ENCODE results near the gene ATP8B1. TPM values are rescaled to one million over a fixed set of nuclear protein-coding genes. Genes with fewer than 3 reads are reported as not detected.

The ATP8B1 gene
- total RNA-seq, 1 experiment from 2014 or later: 15.9 TPM

DNA sequence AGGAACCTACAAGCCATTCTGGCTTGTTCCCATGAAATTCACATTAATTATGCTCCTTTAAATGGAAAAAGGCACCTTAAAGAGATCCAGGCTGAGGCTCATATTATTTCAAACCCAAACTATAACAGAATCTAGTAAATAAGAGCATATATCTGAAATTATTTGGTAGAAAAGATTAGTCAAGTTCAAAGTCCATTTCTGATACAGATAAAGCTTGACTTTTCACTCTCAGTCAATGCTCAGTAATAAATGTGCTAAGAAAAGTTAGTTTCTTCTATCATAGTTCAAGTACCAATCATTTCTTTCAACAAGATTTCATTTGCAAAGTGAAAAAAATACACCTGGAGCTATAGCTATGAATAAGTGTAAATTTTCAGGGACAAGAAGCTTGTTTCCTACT, 119.6 kb downstream of the ATP8B1 start:
- intact Hi-C loops (cut with micrococcal nuclease): no loop called here
- Histone ChIP-seq H3K9me3 (ENCODE audit: control insufficient read depth in 1 of 2, insufficient read depth in 1 of 2, low read depth in 1 of 2, low read length in 2 of 2) (no peaks in the 10 kb centered on the region), H3K4me1 (ENCODE audit: control insufficient read depth in 1 of 2, insufficient read depth in 2 of 2, low read length in 2 of 2) (no peaks in the 10 kb centered on the region), H3K4me3 (replicated peaks in 1 of 2; ENCODE audit: low read depth in 1 of 2, low read length in 2 of 2) (no peak overlapping the region), H4K20me1 (ENCODE audit: insufficient read depth) (no peaks in the 10 kb centered on the region), H3K27me3 (ENCODE audit: insufficient read depth, low read length) (no peaks in the 10 kb centered on the region), H3K79me2 (ENCODE audit: insufficient read depth, low read length) (no peaks in the 10 kb centered on the region), H3K9me2 (ENCODE audit: insufficient read depth) (no peaks in the 10 kb centered on the region), H3K9ac (ENCODE audit: low read length) (no peak overlapping the region), H3K4me2 (ENCODE audit: low read length) (no peak overlapping the region), H3K27ac (ENCODE audit: low read depth, low read length) (no peak overlapping the region), H3K36me3 (ENCODE audit: control insufficient read depth in 1 of 2, insufficient read depth in 2 of 2, low read length in 2 of 2) (peaks cover 2 to 6% of the 10 kb centered on the region in 2 experiments; a peak in 3 of 4 replicates), H2AFZ (ENCODE audit: low read depth, low read length, poor library complexity, severe bottlenecking) (no peak overlapping the region)
- RAD21 ChIA-PET (ENCODE audit: low non-redundant PET in 1 of 2, low total read pairs in 2 of 2, uncharacterized antibody in 2 of 2, unreplicated experiment in 2 of 2): no interaction called here
- POLR2A ChIA-PET: no interaction called here
- ATAC-seq: no peak
- BruUV-seq (replicated peaks): no TSS peak
- no peak for DNase-seq (ENCODE audit: low read depth, low spot score)
- CTCF ChIA-PET: no interaction called here
- TF ChIP-seq, protein P1, sequence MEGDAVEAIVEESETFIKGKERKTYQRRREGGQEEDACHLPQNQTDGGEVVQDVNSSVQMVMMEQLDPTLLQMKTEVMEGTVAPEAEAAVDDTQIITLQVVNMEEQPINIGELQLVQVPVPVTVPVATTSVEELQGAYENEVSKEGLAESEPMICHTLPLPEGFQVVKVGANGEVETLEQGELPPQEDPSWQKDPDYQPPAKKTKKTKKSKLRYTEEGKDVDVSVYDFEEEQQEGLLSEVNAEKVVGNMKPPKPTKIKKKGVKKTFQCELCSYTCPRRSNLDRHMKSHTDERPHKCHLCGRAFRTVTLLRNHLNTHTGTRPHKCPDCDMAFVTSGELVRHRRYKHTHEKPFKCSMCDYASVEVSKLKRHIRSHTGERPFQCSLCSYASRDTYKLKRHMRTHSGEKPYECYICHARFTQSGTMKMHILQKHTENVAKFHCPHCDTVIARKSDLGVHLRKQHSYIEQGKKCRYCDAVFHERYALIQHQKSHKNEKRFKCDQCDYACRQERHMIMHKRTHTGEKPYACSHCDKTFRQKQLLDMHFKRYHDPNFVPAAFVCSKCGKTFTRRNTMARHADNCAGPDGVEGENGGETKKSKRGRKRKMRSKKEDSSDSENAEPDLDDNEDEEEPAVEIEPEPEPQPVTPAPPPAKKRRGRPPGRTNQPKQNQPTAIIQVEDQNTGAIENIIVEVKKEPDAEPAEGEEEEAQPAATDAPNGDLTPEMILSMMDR (IDR thresholded peaks at IDR 0.05 in 2 of 3, conservative IDR thresholded peaks at IDR 0.05 in 1 of 3; ENCODE audit: borderline replicate concordance in 1 of 3, insufficient read depth in 1 of 3, low read depth in 2 of 3, low read length in 2 of 3): no peak
- no peak for TF ChIP-seq SIN3A (IDR thresholded peaks at IDR 0.05; ENCODE audit: low read depth)
- TF ChIP-seq ZFX (IDR thresholded peaks at IDR 0.05): no peak
- TF ChIP-seq JUND (IDR thresholded peaks at IDR 0.05): no peak
- no peak for TF ChIP-seq FOSL1 (IDR thresholded peaks at IDR 0.05; ENCODE audit: low read depth)
- no peak for TF ChIP-seq EZH2 (IDR thresholded peaks at IDR 0.05)
- TF ChIP-seq, protein P2, sequence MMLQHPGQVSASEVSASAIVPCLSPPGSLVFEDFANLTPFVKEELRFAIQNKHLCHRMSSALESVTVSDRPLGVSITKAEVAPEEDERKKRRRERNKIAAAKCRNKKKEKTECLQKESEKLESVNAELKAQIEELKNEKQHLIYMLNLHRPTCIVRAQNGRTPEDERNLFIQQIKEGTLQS (IDR thresholded peaks at IDR 0.05): no peak
- no peak for TF ChIP-seq CEBPB (IDR thresholded peaks at IDR 0.05; ENCODE audit: low read depth)
- no peak for TF ChIP-seq CBX3 (IDR thresholded peaks at IDR 0.05; ENCODE audit: low read depth)
- no peak for TF ChIP-seq EZH2phosphoT487 (IDR thresholded peaks at IDR 0.05; ENCODE audit: borderline replicate concordance)

Data from HCT116 (cell line).